Sigmoid colon (tissue), 4 donors: ENCODE data around the gene DAAM1.

Experiments
- EP300 ChIP-seq, 4 donors: sonication (generic); formaldehyde crosslinking; IDR thresholded peaks; one replicate each; pipeline ENCODE4 v1.6.1; 2017; ENCODE audit warnings: antibody characterized with exemption in 4 of 4
- POLR2A ChIP-seq, 2 donors: fragments of 450-650 bp; IDR thresholded peaks; one replicate each; pipeline ENCODE4 v1.6.1; 2016; ENCODE audit warnings: antibody characterized with exemption in 2 of 2, mild to moderate bottlenecking in 2 of 2, moderate library complexity in 2 of 2
- POLR2AphosphoS5 ChIP-seq, 4 donors: sonication (generic); formaldehyde crosslinking; IDR thresholded peaks; one replicate each; pipeline ENCODE4 v1.6.1; 2017; ENCODE audit warnings: antibody characterized with exemption in 4 of 4
- TF ChIP-seq, protein P1 (sequence below), 4 experiments: fragments of 450-650 bp in 3 of 4; fragments of 200-600 bp in 1 of 4; IDR thresholded peaks; one replicate each; pipeline ENCODE4 v1.5.1; 2016 to 2019; ENCODE audit warnings: antibody characterized with exemption in 4 of 4, mild to moderate bottlenecking in 3 of 4, moderate library complexity in 2 of 4

DNA sequence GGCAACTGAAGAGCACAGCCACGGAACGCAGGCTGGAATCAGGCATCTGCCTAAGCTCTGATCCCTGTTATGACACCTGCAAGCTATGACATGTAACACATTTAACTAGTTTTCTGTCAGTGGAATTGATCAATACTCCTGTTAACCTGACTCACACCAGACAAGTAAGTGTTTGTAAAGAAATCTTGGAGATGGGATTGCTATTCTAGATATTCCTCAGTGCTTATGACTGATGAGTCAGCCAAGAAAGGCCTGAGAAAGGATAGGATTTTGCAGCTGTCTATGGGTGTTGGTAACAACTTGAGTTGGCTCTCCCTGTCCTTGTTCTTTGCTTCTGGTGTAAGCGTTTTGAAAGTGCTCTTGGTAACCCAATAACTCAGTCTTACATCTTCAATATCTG, 166.2 kb downstream of the DAAM1 start:
- TF ChIP-seq, protein P1, sequence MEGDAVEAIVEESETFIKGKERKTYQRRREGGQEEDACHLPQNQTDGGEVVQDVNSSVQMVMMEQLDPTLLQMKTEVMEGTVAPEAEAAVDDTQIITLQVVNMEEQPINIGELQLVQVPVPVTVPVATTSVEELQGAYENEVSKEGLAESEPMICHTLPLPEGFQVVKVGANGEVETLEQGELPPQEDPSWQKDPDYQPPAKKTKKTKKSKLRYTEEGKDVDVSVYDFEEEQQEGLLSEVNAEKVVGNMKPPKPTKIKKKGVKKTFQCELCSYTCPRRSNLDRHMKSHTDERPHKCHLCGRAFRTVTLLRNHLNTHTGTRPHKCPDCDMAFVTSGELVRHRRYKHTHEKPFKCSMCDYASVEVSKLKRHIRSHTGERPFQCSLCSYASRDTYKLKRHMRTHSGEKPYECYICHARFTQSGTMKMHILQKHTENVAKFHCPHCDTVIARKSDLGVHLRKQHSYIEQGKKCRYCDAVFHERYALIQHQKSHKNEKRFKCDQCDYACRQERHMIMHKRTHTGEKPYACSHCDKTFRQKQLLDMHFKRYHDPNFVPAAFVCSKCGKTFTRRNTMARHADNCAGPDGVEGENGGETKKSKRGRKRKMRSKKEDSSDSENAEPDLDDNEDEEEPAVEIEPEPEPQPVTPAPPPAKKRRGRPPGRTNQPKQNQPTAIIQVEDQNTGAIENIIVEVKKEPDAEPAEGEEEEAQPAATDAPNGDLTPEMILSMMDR (IDR thresholded peaks at IDR 0.05) = no peak
- no peak for TF ChIP-seq EP300 (IDR thresholded peaks at IDR 0.05)
- peak in 1 of 4 donors; percentile 17 for TF ChIP-seq POLR2AphosphoS5 (IDR thresholded peaks at IDR 0.05)
- no peak for TF ChIP-seq POLR2A (IDR thresholded peaks at IDR 0.05)
